GM12892 (cell line): ENCODE results near the gene PLCG2.

Source experiments
- POLR2AphosphoS5 ChIP-seq: IDR thresholded peaks from 2 replicates; pipeline ENCODE4 v1.6.1; 2011; ENCODE audit warnings: low read depth, low read length, control low read depth
- TAF1 ChIP-seq: IDR thresholded peaks from 2 replicates; pipeline ENCODE4 v1.6.1; 2011; ENCODE audit warnings: low read depth, mild to moderate bottlenecking, control low read depth, low read length, borderline replicate concordance

GRCh38 chr16:81910366-81910885 is 131.3 kb downstream of the PLCG2 start:
- no peak for TF ChIP-seq TAF1
- no peak for TF ChIP-seq POLR2AphosphoS5
